GM13976 (cell line): ENCODE results near the gene FAF1.

Experiments
- DNase-seq: peaks from one replicate; pipeline ENCODE4 v3.0.0; 2012; ENCODE audit warnings: low spot score
- in situ Hi-C: fragments of 300-500 bp; cut with MboI; formaldehyde crosslinking; loops from one replicate; pipeline ENCODE4 v1.12.0; 2022; ENCODE audit warnings: low sequenced_read_pairs, mixed read lengths, inconsistent platforms; ENCODE audit not compliant: unreplicated experiment
- TF ChIP-seq, protein P1 (sequence below): IDR thresholded peaks from 2 replicates; pipeline ENCODE4 v1.5.1; 2012; ENCODE audit warnings: borderline replicate concordance, mild to moderate bottlenecking; ENCODE audit not compliant: insufficient read depth; ENCODE audit errors: extremely low read depth, missing control alignments, control extremely low read depth

FAF1 gene

DNA sequence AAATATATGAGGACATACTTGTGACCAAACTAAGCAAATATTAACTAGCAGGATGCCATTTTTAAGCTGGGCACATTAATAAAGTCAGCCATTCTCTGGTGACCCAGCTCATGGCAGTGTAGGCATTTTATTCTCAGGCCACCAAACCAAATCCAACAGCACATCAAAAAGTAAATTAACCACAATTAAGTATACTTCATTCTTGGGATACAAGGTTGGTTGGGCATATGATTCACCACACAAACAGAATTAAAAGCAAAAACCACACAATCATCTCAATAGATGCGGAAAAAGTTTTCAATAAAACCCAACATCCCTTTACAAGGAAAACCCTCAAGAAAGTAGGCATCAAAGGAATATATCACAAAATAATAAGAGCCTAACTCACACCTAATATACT lies 101.3 kb downstream of the FAF1 start:
- TF ChIP-seq, protein P1, sequence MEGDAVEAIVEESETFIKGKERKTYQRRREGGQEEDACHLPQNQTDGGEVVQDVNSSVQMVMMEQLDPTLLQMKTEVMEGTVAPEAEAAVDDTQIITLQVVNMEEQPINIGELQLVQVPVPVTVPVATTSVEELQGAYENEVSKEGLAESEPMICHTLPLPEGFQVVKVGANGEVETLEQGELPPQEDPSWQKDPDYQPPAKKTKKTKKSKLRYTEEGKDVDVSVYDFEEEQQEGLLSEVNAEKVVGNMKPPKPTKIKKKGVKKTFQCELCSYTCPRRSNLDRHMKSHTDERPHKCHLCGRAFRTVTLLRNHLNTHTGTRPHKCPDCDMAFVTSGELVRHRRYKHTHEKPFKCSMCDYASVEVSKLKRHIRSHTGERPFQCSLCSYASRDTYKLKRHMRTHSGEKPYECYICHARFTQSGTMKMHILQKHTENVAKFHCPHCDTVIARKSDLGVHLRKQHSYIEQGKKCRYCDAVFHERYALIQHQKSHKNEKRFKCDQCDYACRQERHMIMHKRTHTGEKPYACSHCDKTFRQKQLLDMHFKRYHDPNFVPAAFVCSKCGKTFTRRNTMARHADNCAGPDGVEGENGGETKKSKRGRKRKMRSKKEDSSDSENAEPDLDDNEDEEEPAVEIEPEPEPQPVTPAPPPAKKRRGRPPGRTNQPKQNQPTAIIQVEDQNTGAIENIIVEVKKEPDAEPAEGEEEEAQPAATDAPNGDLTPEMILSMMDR: no peak
- no peak for DNase-seq
- in situ Hi-C loops: no loop called here

DNA sequence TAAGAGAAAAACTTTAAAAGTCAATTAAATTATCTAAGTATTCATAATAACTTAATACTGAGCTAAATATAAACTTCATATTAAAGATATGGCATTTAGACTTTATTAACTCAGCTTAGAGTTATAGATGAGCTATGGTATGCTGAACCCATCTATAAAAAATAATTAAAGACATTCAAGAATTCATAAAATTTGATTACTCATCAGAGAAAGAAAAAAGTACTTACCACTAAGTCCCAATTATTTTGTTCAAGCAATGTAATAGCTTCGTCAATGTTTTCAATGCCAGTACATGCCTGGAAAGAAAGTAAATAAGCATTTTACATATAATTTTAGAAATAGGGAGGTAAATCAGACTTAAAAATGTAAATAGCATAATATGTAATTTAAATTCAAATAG lies 102.4 kb downstream of the FAF1 start:
- in situ Hi-C loops: no loop called here
- no peak for DNase-seq
- TF ChIP-seq, protein P1: no peak

DNA sequence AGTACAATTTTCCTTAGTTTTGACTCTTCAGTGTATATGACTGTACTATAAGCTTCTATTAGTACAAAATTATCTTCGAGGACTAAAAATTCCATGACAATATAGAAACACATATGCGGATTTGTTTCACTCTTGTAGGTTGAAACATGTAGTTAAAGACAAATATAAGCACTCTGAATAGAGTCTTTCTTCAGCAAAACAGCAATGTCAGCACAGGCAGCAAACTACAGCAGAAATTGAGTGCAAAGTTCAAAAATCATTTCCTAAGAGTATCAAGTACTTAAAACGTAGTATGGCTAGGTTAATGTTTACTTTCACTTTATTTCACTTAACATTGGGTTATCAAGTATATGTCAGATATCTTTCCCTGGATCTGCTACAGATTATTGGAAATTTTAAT lies 106.7 kb downstream of the FAF1 start:
- TF ChIP-seq, protein P1: no peak
- in situ Hi-C loops: no loop called here
- no peak for DNase-seq

DNA sequence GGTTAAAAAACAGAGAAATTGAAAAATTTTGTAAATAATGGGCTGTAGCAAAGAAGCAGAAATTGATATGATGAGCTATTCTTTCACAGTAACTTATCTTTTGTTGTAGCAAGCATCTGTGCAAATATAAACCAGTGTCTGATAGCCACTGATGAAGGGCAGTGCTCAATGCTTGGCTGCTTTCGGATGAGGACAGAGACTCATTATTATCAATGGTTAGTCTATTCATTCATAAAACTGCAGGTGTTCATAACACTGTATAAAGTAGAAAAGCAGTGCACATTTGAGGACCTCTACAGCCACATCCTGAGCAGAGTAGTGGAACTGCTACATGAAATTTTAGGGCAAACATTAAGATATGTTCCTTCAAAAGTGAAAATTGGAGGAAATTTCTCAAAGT lies 107.2 kb downstream of the FAF1 start:
- in situ Hi-C loops: no loop called here
- TF ChIP-seq, protein P1: no peak
- DNase-seq: no peak

DNA sequence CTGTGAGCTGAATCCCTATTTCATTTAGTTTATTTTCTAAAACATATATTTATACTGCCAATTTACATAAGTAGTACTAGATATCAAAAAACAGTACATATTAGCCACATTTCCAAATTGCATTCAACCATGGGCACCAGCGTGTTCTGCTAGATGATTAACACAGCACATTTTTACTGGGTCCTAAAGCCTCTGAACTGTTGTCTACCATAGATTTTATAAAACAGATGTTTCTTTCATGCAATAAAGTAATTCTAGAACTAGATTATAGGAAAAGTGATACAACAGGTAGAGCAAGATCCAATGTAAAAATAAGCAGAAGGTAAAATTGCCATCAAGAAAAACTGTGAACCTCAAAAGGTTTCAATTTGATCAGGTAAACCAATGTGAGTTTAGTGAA lies 108.6 kb downstream of the FAF1 start:
- DNase-seq: no peak
- in situ Hi-C loops: no loop called here
- TF ChIP-seq, protein P1: no peak

DNA sequence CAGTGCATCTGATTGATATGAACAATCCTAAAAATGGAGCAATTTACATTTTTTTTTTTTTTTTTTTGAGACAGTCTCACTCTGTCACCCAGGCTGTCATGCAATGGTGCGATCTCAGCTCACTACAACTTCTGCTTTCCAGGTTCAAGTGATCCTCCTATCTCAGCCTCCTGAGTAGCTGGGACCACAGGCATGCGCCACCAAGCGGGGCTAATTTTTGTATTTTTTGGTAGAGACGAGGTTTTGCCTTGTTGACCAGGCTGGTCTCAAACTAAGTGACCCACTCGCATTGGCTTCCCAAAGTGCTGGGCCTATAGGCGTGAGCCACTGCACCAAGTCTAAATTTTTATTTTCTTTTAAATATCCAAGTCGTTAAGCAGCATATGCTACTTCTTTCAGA lies 109.0 kb downstream of the FAF1 start:
- DNase-seq: no peak
- in situ Hi-C loops: no loop called here
- TF ChIP-seq, protein P1: no peak

DNA sequence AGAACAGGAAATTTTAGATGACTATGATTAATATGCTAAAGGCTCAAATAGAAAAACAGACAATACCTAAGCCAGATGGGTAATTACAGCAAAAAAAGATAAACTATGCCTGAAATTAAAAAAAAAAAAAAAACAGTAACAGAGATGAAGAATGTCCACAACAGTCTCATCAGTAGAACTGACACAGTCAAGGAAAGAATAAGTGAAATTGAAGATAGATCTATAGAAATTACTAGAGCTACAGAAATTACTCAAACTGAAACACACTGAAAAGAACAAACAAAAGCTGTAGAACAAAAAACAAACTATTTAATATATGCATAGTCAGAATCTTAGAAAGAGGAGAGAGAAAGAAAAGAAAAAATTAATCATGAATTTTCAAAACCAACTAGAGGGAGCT lies 112.8 kb downstream of the FAF1 start:
- in situ Hi-C loops: no loop called here
- no peak for DNase-seq
- TF ChIP-seq, protein P1: no peak
